Measurements from ENCODE around the gene ZC3H7B.

ZC3H7B gene

DNA sequence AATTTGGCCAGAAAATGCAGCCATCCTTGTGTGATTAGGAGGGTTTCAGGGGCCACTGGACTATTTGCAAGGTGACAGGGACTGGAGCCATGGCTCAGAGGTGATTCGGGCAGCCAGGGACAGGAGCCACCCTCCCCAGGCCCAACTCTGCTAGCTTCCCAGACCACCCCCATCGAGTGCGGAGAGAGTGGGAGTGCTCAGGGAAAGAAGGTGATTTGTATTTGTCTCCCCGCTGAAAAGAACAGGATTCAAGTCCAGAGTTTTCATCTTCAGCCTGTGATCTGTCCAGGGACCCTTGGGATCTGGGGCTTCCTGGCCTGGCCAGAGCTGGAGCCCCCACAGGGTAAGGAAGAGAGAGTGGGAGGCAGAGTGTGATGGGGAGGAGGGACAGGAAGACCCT is 58.1 kb downstream of the ZC3H7B start:
- H3K27me3 ChIP-seq (ENCODE audit: insufficient read depth, low read length) = no peaks in the 10 kb centered on the region
- H3K9me3 ChIP-seq (ENCODE audit: insufficient read depth, low read depth, low read length) = no peaks in the 10 kb centered on the region
- WGBS = 73% methylated on average over 4 of the region's 4 CpGs
- H3K4me3 ChIP-seq (ENCODE audit: low read length) = no peak overlapping the region
- H3K9ac ChIP-seq (ENCODE audit: low read depth, low read length) = no peak overlapping the region
- H3K36me3 ChIP-seq (ENCODE audit: insufficient read depth, low read length) = peaks cover 34% of the 10 kb centered on the region
- peaks cover 13% of the 10 kb centered on the region for H3K4me1 ChIP-seq (ENCODE audit: insufficient read depth, low read length)
- H3K27ac ChIP-seq (ENCODE audit: low read depth, low read length) = 0 out of 2 replicates have a peak overlapping the region, but pooled peaks have one; percentile 48

DNA sequence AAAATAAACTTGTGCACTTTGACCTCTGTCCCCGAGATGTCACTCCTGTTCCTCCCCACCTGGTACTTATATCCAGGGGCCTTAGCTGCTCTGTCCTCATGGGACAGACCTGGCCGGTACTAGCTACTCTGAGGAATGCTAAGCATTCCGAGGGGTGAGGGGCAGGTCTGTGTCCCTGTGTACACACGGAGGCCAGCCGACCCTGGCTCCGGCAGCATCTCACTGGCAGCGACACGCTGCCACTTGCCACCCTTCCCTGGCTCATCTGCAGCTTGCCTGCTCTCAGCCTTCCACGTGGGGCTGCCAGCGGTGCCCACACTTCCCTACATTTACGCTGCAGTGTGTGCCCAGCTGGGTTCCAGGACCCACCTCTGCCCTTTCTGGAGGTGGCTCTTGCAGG is 58.8 kb downstream of the ZC3H7B start:
- H3K27me3 ChIP-seq (ENCODE audit: insufficient read depth, low read length) = no peaks in the 10 kb centered on the region
- H3K9ac ChIP-seq (ENCODE audit: low read depth, low read length) = peak overlapping the region; percentile 46; the same call in 1 of the 2 replicates
- peaks cover 27% of the 10 kb centered on the region for H3K36me3 ChIP-seq (ENCODE audit: insufficient read depth, low read length)
- peak overlapping the region; percentile 28 for H3K4me3 ChIP-seq (ENCODE audit: low read length)
- H3K4me1 ChIP-seq (ENCODE audit: insufficient read depth, low read length) = peaks cover 13% of the 10 kb centered on the region
- H3K27ac ChIP-seq (ENCODE audit: low read depth, low read length) = peak overlapping the region; percentile 32; the same call in 1 of the 2 replicates
- 61% methylated on average over 11 of the region's 11 CpGs for WGBS
- H3K9me3 ChIP-seq (ENCODE audit: insufficient read depth, low read depth, low read length) = no peaks in the 10 kb centered on the region

DNA sequence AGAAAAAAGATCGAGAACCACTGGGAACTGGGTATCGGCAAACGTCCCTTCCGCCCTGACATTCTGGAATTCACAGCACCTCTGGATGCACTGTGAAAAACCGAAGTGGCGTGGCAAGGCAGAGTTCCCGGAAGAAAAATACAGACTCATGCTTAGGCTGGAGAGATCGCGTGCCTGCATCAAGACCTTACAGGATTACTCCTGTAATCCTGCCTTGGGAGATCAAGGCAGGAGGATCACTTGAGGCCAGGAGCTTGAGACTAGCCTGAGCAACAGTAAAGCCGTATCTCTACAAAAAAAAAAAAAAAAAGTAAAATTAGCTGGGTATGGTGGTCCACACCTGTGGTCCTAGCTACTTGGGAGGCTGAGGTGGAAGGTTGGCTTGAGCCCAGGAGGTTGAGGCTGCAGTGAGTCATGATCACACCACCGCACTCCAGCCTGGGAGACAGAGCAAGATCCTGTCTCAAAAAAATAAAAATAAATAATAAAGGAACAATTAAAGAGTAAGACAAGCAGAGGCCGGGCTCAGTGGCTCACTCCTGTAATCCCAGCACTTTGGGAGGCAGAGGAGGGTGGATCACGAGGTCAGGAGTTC is 60.5 kb downstream of the ZC3H7B start:
- Histone ChIP-seq H3K27ac (ENCODE audit: low read depth, low read length) (no peak overlapping the region), H3K36me3 (ENCODE audit: insufficient read depth, low read length) (peaks cover 10% of the 10 kb centered on the region), H3K4me3 (ENCODE audit: low read length) (no peak overlapping the region), H3K4me1 (ENCODE audit: insufficient read depth, low read length) (peaks cover 16% of the 10 kb centered on the region), H3K9me3 (ENCODE audit: insufficient read depth, low read depth, low read length) (no peaks in the 10 kb centered on the region), H3K9ac (ENCODE audit: low read depth, low read length) (no peak overlapping the region), H3K27me3 (ENCODE audit: insufficient read depth, low read length) (no peaks in the 10 kb centered on the region)
- WGBS = 92% methylated on average over 11 of the region's 13 CpGs

DNA sequence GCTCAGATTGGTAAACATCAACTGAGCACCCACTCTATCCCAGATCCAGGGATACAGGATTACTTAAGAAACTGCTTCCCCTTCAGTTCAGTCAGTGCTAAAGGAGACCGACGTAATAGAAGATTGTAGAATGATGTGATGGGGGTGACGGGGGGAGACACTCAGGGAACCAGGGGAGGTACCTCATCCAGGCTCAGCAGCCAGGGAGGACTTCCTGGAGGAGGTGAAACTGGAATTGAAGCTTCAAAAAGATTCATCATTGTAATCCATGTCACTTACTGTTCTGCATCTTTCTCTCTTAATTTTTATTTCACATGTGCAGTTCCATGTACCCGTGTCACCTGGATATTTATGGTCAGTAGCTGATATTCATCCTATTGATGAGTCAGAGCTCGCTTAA is 61.3 kb downstream of the ZC3H7B start:
- H3K9ac ChIP-seq (ENCODE audit: low read depth, low read length) = no peak overlapping the region
- H3K4me3 ChIP-seq (ENCODE audit: low read length) = no peak overlapping the region
- no peak overlapping the region for H3K27ac ChIP-seq (ENCODE audit: low read depth, low read length)
- peaks cover 5% of the 10 kb centered on the region; the same call in 1 of the 2 replicates for H3K36me3 ChIP-seq (ENCODE audit: insufficient read depth, low read length)
- H3K4me1 ChIP-seq (ENCODE audit: insufficient read depth, low read length) = peaks cover 24% of the 10 kb centered on the region
- no peaks in the 10 kb centered on the region for H3K27me3 ChIP-seq (ENCODE audit: insufficient read depth, low read length)
- no peaks in the 10 kb centered on the region for H3K9me3 ChIP-seq (ENCODE audit: insufficient read depth, low read depth, low read length)
- WGBS = 95% methylated on average over 5 of the region's 5 CpGs

DNA sequence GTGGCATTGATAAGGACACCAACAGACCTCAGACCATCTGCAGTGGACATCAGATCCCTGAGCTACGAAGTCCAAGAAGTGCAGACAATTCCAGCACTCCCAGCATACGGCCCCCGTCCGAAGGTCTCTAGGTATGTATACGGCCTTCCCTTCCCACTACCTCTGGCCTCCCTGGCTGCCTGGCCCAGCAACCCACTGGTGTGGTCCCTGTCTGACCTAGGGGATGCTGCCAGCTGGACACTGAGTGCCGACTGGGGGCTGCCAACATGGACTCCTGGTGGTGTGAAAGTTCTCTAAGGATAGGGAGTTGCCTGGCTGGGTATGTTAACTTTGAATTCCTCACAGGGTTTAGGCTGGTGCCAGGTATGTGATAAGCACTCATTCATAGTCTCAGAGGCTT is 62.9 kb downstream of the ZC3H7B start:
- 92% methylated on average over 6 of the region's 6 CpGs for WGBS
- Histone ChIP-seq H3K9ac (ENCODE audit: low read depth, low read length) (no peak overlapping the region), H3K4me1 (ENCODE audit: insufficient read depth, low read length) (peaks cover 21% of the 10 kb centered on the region), H3K27ac (ENCODE audit: low read depth, low read length) (no peak overlapping the region), H3K9me3 (ENCODE audit: insufficient read depth, low read depth, low read length) (no peaks in the 10 kb centered on the region), H3K4me3 (ENCODE audit: low read length) (no peak overlapping the region), H3K36me3 (ENCODE audit: insufficient read depth, low read length) (no peaks in the 10 kb centered on the region), H3K27me3 (ENCODE audit: insufficient read depth, low read length) (no peaks in the 10 kb centered on the region)

DNA sequence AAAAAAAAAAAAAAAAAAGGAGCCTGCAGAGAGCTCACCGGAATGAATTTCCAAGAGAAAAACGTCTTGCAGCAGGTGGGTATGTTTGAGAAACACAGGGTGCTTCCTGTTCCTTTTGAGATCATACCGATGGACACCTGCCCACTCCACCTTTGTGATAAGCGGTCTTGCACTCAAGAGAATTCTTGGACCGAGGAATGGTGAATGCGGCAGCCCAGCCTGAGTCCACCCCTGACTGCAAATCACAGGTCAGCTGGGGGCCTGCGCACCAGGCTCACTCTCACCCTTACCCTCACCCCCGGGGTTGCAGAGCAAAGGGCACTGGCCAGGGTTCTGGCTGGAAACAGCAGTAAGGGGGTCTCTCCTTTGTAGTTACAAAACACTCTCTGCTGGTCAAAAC is 63.6 kb downstream of the ZC3H7B start:
- 49% methylated on average over 8 of the region's 8 CpGs for WGBS
- no peaks in the 10 kb centered on the region for H3K27me3 ChIP-seq (ENCODE audit: insufficient read depth, low read length)
- H3K4me1 ChIP-seq (ENCODE audit: insufficient read depth, low read length) = peaks cover 16% of the 10 kb centered on the region
- H3K4me3 ChIP-seq (ENCODE audit: low read length) = no peak overlapping the region
- H3K9me3 ChIP-seq (ENCODE audit: insufficient read depth, low read depth, low read length) = no peaks in the 10 kb centered on the region
- H3K27ac ChIP-seq (ENCODE audit: low read depth, low read length) = no peak overlapping the region
- H3K9ac ChIP-seq (ENCODE audit: low read depth, low read length) = no peak overlapping the region
- H3K36me3 ChIP-seq (ENCODE audit: insufficient read depth, low read length) = no peaks in the 10 kb centered on the region

DNA sequence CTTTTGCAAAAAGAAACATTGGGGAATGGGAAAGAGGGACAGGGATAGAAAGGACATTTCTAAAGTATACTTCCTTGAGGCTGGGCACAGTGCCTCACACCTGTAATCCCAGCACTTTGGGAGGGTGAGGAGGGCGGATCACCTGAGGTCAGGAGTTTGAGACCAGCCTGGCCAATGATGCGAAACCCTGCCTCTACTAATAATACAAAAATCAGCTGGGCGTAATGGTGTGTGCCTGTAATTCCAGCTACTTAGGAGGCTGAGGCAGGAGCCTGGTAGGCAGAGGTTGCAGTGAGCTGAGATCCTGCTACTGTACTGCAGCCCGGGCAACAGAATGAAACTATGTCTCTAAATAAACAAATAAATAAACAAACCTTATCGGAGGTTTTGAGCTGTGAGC is 64.1 kb downstream of the ZC3H7B start:
- H3K4me1 ChIP-seq (ENCODE audit: insufficient read depth, low read length) = peaks cover 12% of the 10 kb centered on the region
- no peaks in the 10 kb centered on the region for H3K36me3 ChIP-seq (ENCODE audit: insufficient read depth, low read length)
- H3K4me3 ChIP-seq (ENCODE audit: low read length) = no peak overlapping the region
- 98% methylated on average over 5 of the region's 5 CpGs for WGBS
- H3K9ac ChIP-seq (ENCODE audit: low read depth, low read length) = no peak overlapping the region
- H3K9me3 ChIP-seq (ENCODE audit: insufficient read depth, low read depth, low read length) = no peaks in the 10 kb centered on the region
- no peaks in the 10 kb centered on the region for H3K27me3 ChIP-seq (ENCODE audit: insufficient read depth, low read length)
- H3K27ac ChIP-seq (ENCODE audit: low read depth, low read length) = no peak overlapping the region

DNA sequence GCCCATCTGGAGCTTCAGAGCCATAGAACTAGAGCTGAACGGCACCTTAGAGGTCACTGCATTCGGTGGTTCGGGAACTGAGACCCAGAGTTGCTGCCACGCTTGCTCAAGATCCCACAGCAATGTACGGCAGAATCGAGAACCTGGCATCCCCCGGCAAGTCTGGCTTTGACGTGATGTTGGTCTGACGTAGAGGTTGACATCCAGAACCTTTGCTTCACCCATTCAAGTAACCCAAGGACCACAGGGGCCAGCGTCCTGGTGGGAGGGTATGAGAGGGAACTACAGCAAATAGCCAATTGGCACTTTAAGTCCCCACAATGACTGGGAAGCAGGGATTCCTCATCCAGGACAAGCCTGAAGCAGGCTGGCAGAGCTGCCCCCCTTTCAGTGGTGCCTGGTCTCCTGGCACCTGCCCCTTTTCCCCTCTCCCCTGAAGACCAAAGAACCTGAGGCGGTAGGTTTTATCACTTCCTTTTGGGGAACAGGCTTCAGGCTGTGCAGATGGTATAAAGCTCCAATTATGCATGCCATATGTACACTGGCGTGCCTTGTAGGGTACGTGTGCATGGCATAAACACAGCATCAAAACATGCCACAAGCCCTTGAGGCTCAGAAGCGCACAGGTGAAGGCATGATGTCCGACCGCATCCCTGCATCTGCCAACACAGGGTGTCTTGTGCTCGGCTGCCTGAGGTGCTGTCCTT is 65.2 kb downstream of the ZC3H7B start:
- no peaks in the 10 kb centered on the region for H3K9me3 ChIP-seq (ENCODE audit: insufficient read depth, low read depth, low read length)
- peaks cover 12% of the 10 kb centered on the region; the same call in 1 of the 2 replicates for H3K4me1 ChIP-seq (ENCODE audit: insufficient read depth, low read length)
- H3K4me3 ChIP-seq (ENCODE audit: low read length) = no peak overlapping the region
- H3K36me3 ChIP-seq (ENCODE audit: insufficient read depth, low read length) = no peaks in the 10 kb centered on the region
- no peaks in the 10 kb centered on the region for H3K27me3 ChIP-seq (ENCODE audit: insufficient read depth, low read length)
- 95% methylated on average over 17 of the region's 17 CpGs for WGBS
- no peak overlapping the region for H3K27ac ChIP-seq (ENCODE audit: low read depth, low read length)
- H3K9ac ChIP-seq (ENCODE audit: low read depth, low read length) = no peak overlapping the region

DNA sequence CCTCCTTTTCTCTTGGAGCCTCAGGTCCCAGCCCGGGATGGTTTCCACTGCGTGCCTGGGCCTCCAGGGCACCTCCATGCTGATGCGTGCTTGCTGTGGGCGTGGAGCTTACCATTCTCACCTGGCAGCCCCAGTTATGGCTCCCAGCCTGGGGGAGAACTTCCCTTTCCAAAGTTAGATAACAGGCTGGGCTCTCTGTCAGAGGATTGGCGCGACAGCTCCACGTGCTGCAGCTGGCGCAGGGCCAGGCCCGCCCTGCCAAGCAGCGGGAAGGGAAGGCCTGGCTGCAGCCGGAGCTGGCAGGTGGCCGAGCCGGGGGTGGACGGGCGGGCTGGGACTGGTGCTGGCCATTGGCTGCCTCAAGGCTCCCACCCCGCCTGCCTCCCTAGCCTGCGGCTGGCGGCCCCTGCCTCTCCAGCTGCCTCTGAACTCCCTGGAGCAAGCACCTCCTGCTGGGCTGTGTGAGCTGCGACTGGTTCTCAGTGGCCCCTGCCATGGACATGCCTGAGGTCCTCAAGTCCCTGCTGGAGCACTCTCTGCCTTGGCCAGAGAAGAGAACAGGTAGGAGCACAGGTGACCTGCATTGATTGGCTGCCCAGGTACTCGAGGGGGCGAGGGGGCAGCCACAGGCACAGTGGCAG is 65.8 kb downstream of the ZC3H7B start:
- WGBS = 44% methylated on average over 21 of the region's 21 CpGs
- Histone ChIP-seq H3K36me3 (ENCODE audit: insufficient read depth, low read length) (no peaks in the 10 kb centered on the region), H3K9me3 (ENCODE audit: insufficient read depth, low read depth, low read length) (no peaks in the 10 kb centered on the region), H3K4me1 (ENCODE audit: insufficient read depth, low read length) (peaks cover 12% of the 10 kb centered on the region; the same call in 1 of the 2 replicates), H3K27me3 (ENCODE audit: insufficient read depth, low read length) (no peaks in the 10 kb centered on the region), H3K9ac (ENCODE audit: low read depth, low read length) (no peak overlapping the region), H3K27ac (ENCODE audit: low read depth, low read length) (no peak overlapping the region), H3K4me3 (ENCODE audit: low read length) (no peak overlapping the region)

DNA sequence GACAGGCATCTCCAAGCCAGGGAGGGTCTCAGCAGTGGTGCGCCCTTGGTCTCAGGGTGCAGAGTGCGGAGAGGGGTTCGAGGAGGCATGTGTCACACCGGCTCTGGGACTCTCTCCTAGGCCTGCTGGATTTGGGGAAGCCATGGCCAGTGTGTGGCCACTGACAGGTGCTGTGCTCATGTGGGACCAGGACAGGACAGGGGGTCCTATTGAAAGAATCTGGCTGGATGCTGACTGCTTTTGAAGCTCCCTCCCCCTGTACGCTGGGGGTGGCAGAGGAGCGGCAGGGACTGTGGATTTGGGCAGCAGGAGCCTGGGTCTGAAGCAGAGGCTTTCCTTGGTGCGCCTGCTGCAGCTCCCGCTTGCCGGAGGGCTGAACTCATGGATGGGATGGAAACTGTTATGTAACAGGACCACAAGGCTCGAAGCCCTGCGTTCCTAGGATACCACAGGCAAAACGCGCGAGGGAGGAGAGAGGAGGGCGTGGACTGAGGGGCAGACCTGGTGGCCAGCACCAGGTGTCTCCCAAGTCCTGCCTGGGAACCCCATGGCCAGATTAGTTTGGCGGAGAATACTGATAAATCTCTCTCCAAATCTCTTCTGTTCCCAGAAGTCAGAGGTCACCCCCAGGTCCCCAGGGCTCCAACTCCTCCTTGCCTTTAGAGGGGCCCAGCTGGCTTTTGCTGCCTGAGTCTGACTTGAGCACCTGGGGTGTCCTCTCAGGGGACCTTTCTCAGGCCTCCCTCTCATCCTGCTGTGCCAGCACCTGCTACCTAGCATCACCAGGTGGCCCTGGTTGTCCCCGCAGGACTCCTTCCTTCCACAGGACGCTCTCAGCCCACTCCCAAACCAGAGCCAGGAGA is 66.6 kb downstream of the ZC3H7B start:
- Histone ChIP-seq H3K27ac (ENCODE audit: low read depth, low read length) (no peak overlapping the region), H3K9ac (ENCODE audit: low read depth, low read length) (no peak overlapping the region), H3K27me3 (ENCODE audit: insufficient read depth, low read length) (no peaks in the 10 kb centered on the region), H3K4me3 (ENCODE audit: low read length) (no peak overlapping the region), H3K9me3 (ENCODE audit: insufficient read depth, low read depth, low read length) (no peaks in the 10 kb centered on the region), H3K4me1 (ENCODE audit: insufficient read depth, low read length) (peaks cover 12% of the 10 kb centered on the region; the same call in 1 of the 2 replicates), H3K36me3 (ENCODE audit: insufficient read depth, low read length) (no peaks in the 10 kb centered on the region)
- whole genome bisulfite sequencing = 85% methylated on average over 18 of the region's 18 CpGs
